Fibroblast of skin of back (primary cell): ENCODE data around the gene RAP2A.

Source experiments
- DNase-seq: peaks from one replicate; pipeline ENCODE4 v3.0.0-alpha.2; 2013

The RAP2A gene

GRCh38 chr13:97495678-97496077 is 61.7 kb downstream of the RAP2A start:
- DNase-seq, result no peak

GRCh38 chr13:97496511-97496910 is 62.5 kb downstream of the RAP2A start:
- no peak for DNase-seq

- DNase-seq, result peak; percentile 42
Measured at GRCh38 chr13:97497400-97497799, 63.4 kb downstream of the RAP2A start.

- no peak for DNase-seq
Measured at GRCh38 chr13:97498419-97498818, 64.5 kb downstream of the RAP2A start.

GRCh38 chr13:97499181-97499580 is 65.2 kb downstream of the RAP2A start:
- no peak for DNase-seq

GRCh38 chr13:97502181-97502580 is 68.2 kb downstream of the RAP2A start:
- DNase-seq, result peak; percentile 24

- peak; percentile 38 for DNase-seq
Measured at GRCh38 chr13:97502706-97503105, 68.7 kb downstream of the RAP2A start.

GRCh38 chr13:97505017-97505416 is 71.0 kb downstream of the RAP2A start:
- no peak for DNase-seq

- peak; percentile 44 for DNase-seq
Measured at GRCh38 chr13:97506511-97506910, 72.5 kb downstream of the RAP2A start.

GRCh38 chr13:97512732-97513131 is 78.8 kb downstream of the RAP2A start:
- no peak for DNase-seq

- DNase-seq, result no peak
Measured at GRCh38 chr13:97515643-97516042, 81.7 kb downstream of the RAP2A start.

GRCh38 chr13:97517967-97518366 is 84.0 kb downstream of the RAP2A start:
- no peak for DNase-seq
